ENCODE measurements around the gene GPR37L1.
"Not testable (repeated sequence)": the region's sequence is repeated elsewhere in the genome, so short reads cannot be mapped to it uniquely, and the experiment has no call there.

GPR37L1 gene

DNA sequence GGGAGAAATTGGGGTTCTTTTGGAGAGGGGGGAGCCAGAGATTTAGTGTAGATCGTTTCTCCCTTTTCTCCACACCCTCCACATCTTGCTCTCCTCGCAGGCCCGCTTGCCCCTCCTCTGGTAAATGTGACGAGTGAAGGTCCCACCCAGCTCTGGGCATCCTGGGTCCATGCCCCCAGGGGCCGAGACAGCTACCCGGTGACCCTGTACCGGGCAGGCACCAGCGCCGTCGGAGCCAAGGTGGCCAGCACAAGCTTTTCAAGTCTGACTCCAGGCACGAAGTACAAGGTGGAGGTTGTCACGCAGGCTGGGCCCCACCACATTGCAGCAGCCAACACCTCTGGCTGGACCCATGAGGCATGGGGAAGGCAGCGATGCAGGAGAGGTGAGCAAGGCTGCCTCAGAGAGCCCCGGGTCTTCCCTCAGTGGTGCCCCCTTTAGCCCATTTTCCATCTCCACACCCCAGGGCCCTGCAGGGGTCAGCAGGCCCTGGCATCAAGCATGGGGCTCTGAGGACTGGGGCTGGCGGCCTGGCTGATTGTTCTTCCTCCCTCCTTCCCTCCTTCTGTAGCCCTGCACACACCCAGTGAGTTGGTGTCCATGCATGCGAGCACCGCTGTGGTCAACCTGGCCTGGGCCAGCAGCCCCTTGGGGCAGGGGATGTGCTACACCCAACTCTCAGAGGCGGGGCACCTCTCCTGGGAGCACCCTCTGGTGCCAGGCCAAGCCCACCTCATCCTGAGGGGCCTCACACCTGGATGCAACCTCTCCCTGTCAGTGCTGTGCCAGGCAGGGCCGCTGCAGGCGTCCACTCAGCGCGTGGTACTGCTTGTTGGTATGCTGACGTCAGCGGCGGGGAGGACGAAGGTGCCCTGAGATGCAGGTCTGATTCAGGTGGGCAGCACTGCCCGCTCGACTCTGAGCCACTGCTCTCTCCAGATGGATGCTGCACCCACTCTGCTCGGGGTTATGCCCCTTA lies 54.5 kb downstream of the GPR37L1 start:
- DNase-seq = no peak

DNA sequence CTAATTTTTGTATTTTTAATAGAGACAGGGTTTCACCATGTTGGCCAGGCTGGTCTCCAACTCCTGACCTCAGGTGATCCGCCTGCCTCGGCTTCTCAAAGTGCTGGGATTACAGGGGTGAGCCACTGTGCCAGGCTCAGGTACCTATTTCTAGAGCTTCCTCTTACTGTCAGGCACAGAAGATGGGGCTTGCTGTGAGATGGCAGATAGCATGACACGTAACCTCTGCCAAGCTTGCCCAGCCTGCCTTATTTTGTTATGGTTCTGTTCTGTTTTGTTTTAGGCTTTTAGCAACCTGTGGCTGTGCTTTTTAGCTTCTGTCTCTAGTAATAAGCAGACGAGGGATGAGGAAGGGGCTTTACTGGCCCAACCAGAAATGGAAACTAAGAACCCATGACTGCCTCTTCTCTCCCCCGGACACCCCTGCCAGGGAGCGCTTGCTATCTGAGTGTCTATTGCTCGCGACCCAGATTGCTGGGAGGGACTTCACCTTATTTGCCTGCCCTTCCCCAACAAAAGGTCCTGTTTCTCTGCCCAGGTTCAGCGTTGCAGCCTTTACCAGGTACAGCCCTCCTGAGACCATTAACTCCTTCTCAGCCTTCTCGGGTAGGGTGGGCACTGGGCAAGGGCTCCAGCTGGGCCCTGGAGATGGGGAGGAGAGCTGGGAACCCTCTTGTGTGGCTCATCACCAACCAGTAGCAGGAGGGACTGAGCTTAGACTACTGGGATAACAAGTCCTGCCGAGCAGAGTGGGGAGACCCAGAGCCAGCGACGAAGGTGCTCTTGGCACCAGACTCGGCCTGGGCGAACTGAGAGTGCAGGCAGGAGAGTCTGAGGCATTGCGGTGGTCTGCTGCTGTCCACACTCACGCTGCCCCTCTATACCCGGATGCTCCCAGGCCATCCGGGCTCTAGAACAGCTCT lies 57.4 kb downstream of the GPR37L1 start:
- no peak for DNase-seq

DNA sequence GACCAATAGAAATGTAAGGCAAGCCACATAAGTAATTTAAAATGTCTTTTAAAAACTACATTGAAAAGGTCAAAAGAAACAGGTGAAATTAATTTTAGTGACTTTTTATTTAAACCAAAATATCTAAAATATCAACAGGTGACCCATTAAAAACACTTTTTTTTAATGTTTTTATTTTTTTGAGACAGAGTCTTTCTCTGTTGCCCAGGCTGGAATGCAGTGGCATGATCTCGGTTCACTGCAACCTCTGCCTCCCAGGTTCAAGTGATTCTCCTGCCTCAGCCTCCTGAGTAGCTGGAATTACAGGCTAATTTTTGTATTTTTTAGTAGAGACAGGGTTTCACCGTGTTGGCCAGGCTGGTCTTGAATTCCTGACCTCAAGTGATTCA lies 58.0 kb downstream of the GPR37L1 start:
- not testable (repeated sequence) for DNase-seq

DNA sequence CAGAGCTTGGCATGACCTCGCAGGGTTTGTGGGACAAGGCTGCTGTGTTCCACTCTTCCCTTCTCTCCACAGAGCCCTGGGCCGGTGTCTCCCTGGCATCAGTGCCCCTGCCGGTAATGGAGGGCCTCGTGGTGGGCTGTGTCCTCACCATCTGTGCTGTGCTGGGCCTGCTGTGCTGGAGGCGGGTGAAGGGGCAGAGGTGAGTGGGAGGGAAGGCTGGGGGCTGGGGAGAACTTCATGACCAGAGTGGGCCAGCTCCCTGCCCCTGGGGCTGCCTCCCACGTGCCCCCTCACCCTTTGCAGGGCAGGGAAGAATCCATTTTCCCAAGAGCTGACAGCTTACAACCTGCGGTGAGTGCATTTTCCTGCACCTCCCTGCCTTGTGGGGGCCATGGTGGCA lies 58.9 kb downstream of the GPR37L1 start:
- no peak for DNase-seq

DNA sequence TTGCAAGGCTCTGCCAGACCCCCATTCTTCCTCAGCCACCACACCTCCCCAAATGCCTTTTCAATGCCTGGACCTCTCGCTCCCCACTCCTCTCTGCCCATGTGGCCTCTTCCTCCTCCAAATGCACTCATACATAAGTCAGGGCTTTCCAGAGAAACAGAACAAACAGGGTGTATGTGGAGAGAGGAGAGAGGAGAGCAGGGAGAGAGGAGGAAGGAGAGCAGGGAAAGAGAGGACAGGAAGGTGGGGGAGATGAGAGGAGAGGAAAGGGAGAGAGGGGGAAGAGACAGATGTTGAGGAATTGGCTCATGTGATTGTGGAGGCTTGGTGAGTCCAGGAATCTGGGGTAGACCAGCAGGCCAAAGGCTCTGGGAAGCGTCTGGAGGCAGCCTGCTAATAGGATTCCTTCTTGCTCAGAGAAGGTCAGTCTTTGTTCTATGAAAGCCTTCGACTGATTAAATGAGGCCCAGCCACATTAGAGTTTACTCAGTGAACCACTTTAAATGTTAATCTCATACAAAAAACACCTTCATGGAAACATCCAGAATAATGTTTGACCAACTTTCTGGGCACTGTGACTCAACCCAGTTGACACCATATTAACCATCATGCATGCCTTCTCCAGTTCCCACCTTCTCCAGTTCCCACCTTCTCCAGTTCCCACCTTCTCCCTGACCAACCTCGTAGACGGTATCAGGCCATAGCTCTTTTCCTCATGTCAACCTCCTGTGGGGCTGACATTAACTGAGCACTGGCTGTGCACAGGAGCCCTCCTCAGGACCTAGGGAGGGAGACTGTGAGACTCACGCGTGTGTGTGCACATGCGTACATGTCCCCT lies 59.5 kb downstream of the GPR37L1 start:
- DNase-seq = no peak
